Panc1 (cell line): ENCODE data around the gene BACH2. TPM values are rescaled to one million over a fixed set of nuclear protein-coding genes. Genes with fewer than 3 reads are reported as not detected.

Source experiments
- ATAC-seq: fragments of 200-7000 bp; cut with Tn5 transposase; 2 replicates; pipeline ENCODE4 v1.9.1; 2020; ENCODE audit warnings: mild to moderate bottlenecking, moderate library complexity
- BruUV-seq: library from RNA; stranded (reverse); fragments of 400-500 nt; replicated peaks from 2 replicates; lab custom pipeline; 2021; lab: Mats Ljungman, UMichigan
- CTCF ChIA-PET: fragments of 300-600 bp; sonication (Branson Sonifier 250); formaldehyde crosslinking; loops from one replicate; lab custom pipeline; 2022; ENCODE audit warnings: antibody characterized with exemption; lab: Charles Lee
- POLR2A ChIA-PET: fragments of 300-600 bp; sonication (Branson Sonifier 250); formaldehyde crosslinking; loops from one replicate; lab custom pipeline; 2022; ENCODE audit warnings: antibody characterized with exemption; lab: Charles Lee
- DNase-seq: peaks from one replicate; pipeline ENCODE4 v3.0.0-alpha.2; 2010; ENCODE audit warnings: low read depth, low spot score
- H3K27ac ChIP-seq: 2 replicates; pipeline ENCODE4 v1.5.1; 2011; ENCODE audit warnings: mild to moderate bottlenecking, low read length, inconsistent platforms
- H3K27me3 ChIP-seq: fragments of 200-500 bp; sonication (Bioruptor generic); 2 replicates; pipeline ENCODE4 v1.6.0; 2014; ENCODE audit warnings: low read length, inconsistent platforms; ENCODE audit not compliant: control insufficient read depth, insufficient read depth
- H3K36me3 ChIP-seq: fragments of 200-500 bp; sonication (Bioruptor generic); 2 replicates; pipeline ENCODE4 v1.5.1; 2014; ENCODE audit warnings: inconsistent platforms, mild to moderate bottlenecking, low read length, moderate library complexity; ENCODE audit not compliant: control insufficient read depth, insufficient read depth
- H3K4me1 ChIP-seq: 2 replicates; pipeline ENCODE4 v1.5.1; 2011; ENCODE audit warnings: inconsistent platforms, mild to moderate bottlenecking, low read length, moderate library complexity; ENCODE audit not compliant: control insufficient read depth, insufficient read depth
- H3K4me3 ChIP-seq, 2 experiments: 2 replicates each; pipeline ENCODE4 v1.5.1; 2011 to 2012; ENCODE audit warnings: low read depth in 2 of 2, low read length in 2 of 2, mild to moderate bottlenecking in 2 of 2, inconsistent platforms in 1 of 2, moderate library complexity in 1 of 2
- H3K9me3 ChIP-seq: fragments of 200-500 bp; sonication (Bioruptor generic); 2 replicates; pipeline ENCODE4 v1.5.1; 2014; ENCODE audit warnings: low read depth, mild to moderate bottlenecking, inconsistent platforms, low read length, moderate library complexity; ENCODE audit not compliant: control insufficient read depth, insufficient read depth
- CTCF ChIP-seq: fragments of 450-650 bp; IDR thresholded peaks from 2 replicates; pipeline ENCODE4 v1.5.1; 2017; ENCODE audit warnings: mild to moderate bottlenecking
- POLR2AphosphoS5 ChIP-seq: IDR thresholded peaks from 2 replicates; pipeline ENCODE4 v1.6.1; 2012; ENCODE audit warnings: mild to moderate bottlenecking, low read depth, low read length, moderate library complexity
- REST ChIP-seq, 2 experiments: IDR thresholded peaks; 2 replicates each; pipeline ENCODE4 v1.6.1; 2011 to 2012; ENCODE audit warnings: low read depth in 2 of 2, control low read depth in 1 of 2, low read length in 1 of 2, mild to moderate bottlenecking in 1 of 2, moderate library complexity in 1 of 2; ENCODE audit not compliant: insufficient read depth in 1 of 2
- SIN3A ChIP-seq: IDR thresholded peaks from 2 replicates; pipeline ENCODE4 v1.6.1; 2012; ENCODE audit warnings: low read depth, mild to moderate bottlenecking, low read length, moderate library complexity, borderline replicate concordance; ENCODE audit not compliant: insufficient read depth
- TCF7L2 ChIP-seq: IDR thresholded peaks from 2 replicates; pipeline ENCODE4 v1.6.1; 2011; ENCODE audit warnings: mild to moderate bottlenecking, low read depth, low read length, inconsistent platforms
- in situ Hi-C: cut with HindIII; loops from 2 replicates; pipeline ENCODE4 v1.10.0; 2016; ENCODE audit warnings: low sequenced_read_pairs, low pct_unique_long_range_greater_than_20kb
- intact Hi-C: fragments of 100-400 bp; cut with micrococcal nuclease; formaldehyde crosslinking; loops from one replicate; pipeline ENCODE4 v1.10.0; 2022; ENCODE audit not compliant: unreplicated experiment
- total RNA-seq: library from RNA; stranded (reverse); gene quantifications from one replicate; pipeline ENCODE4 v1.2.1, GENCODE V29; 2021; ENCODE audit not compliant: unreplicated experiment

The BACH2 gene
- total RNA-seq, 1 experiment from 2014 or later = 1.6 TPM

- Histone ChIP-seq H3K4me1 (peaks cover 25% of the 10 kb centered on the region), H3K36me3 (no peaks in the 10 kb centered on the region), H3K9me3 (no peaks in the 10 kb centered on the region), H3K27me3 (no peaks in the 10 kb centered on the region), H3K4me3 (no peak overlapping the region), H3K27ac (no peak overlapping the region; the same call in 1 of the 2 replicates)
- ChIA-PET CTCF (no interaction called here), POLR2A (no interaction called here)
- intact Hi-C loops (no loop called here), in situ Hi-C loops (no loop called here)
- no TSS peak for BruUV-seq
- no peak for TF ChIP-seq TCF7L2
- no peak for TF ChIP-seq POLR2AphosphoS5
- no peak for TF ChIP-seq REST (IDR thresholded peaks at IDR 0.05; ENCODE audit: insufficient read depth in 1 of 2, low read depth in 2 of 2, low read length in 1 of 2)
- no peak for TF ChIP-seq CTCF
- ATAC-seq (no peak), DNase-seq (no peak)
Measured at GRCh38 chr6:90220273-90220672, 76.4 kb downstream of the BACH2 start.

GRCh38 chr6:90219209-90219985, 77.2 kb downstream of the BACH2 start:
- intact Hi-C loops (no loop called here), in situ Hi-C loops (no loop called here)
- ChIA-PET POLR2A (interaction anchor here (0.6 to 0.7 kb wide), 2 partner anchors 65 to 73 kb away, joined by 6 to 12 read pairs; no protein-coding TSS in a partner anchor), CTCF (interaction anchor here (1.5 kb wide), 1 partner anchor 279 kb away, joined by 11 read pairs; no protein-coding TSS in a partner anchor)
- Histone ChIP-seq H3K9me3 (no peaks in the 10 kb centered on the region), H3K27me3 (no peaks in the 10 kb centered on the region), H3K36me3 (no peaks in the 10 kb centered on the region), H3K4me1 (peaks cover 25% of the 10 kb centered on the region), H3K27ac (peak overlapping the region; percentile 56), H3K4me3 (peak overlapping the region; percentile 1 to 34; a peak in 3 of 4 replicates)
- no TSS peak for BruUV-seq
- TF ChIP-seq REST (IDR thresholded peaks at IDR 0.05; ENCODE audit: insufficient read depth in 1 of 2, low read depth in 2 of 2, low read length in 1 of 2) (no peak), TCF7L2 (no peak), CTCF (no peak), SIN3A (no peak), POLR2AphosphoS5 (no peak)
- DNase-seq = no peak
- peak; percentile 61 for ATAC-seq
